Activated CD8-positive, alpha-beta memory T cell treated with anti-CD3 and anti-CD28 coated beads, Interleukin-2, amount 50 U/mL, for 24 hours (primary cell): ENCODE results near the gene SPECC1L.

Experiments used
- DNase-seq: peaks from one replicate; pipeline ENCODE4 v3.0.0-alpha.2; 2020; ENCODE audit errors: extremely low read depth

SPECC1L gene

GRCh38 chr22:24359452-24360120 is 89.0 kb downstream of the SPECC1L start:
- DNase-seq = no peak

DNA sequence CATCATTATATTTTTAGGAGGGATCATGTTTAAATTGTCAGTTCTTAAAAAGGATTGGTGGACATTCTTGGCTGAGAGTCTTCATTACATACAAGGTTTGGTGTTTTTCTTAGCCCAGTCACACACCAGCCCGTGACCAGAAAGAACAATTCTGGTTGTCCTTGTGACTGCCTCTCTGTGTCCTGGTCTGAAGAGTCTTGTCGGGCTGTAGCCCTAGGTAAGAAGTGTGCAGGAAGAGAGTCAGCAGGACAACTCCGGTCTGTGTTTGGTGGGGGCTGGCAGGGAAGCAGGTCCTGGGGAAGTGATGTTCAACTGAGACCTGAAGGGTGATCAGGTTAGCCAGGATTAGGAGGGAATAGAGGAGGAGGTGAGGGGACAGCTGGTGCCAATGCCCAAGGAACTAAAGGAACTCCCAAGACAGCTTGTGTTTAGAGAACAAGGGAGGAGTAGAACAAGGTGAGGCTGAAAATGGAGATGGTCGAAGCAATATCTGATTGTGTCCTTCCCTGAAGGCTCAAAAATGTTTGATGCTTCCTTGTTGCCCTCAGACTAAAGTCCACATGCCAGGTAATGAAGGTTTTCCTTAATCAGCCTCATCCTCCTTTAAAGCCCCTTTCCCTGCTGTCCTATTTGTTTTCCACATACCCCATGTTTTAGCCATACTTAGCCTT is 91.5 kb downstream of the SPECC1L start:
- no peak for DNase-seq

GRCh38 chr22:24363243-24363642 is 92.6 kb downstream of the SPECC1L start:
- DNase-seq = no peak

DNA sequence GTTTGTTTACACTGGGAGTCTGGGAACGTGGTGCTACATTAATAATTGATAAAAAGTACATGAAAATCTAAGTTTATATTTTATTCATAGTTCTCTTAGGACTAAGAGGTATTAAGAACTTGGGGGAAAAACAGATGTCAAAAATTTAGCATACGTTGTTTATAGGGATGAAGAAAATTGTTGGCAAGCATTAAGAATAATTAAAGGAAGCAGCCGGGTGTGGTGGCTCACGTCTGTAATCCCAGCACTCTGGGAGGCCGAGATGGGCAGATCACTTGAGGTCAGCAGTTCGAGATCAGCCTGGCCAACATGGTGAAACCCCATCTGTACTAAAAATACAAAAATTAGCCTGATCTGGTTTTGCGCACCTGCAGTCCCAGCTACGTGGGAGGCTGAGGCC is 96.1 kb downstream of the SPECC1L start:
- no peak for DNase-seq

DNA sequence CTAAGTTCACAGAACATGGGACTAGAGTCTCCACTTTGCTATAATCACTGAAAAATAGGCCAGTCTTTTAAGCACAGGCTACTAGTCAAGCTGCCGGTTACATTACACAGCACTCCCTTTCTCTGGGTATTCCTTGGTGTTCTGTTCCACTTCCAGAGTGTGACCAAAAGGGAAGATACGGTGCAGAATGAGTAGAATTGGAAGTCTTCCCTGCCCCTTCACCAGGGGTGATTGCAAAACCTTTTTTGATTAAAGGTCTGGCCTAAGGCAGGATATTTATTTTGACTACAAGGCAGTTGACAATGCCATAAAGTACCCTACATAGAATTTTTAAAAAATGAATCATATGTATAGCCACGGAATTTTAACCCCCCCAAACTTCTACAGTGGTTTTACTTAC is 97.2 kb downstream of the SPECC1L start:
- no peak for DNase-seq

- no peak for DNase-seq
Measured at GRCh38 chr22:24370401-24370800, 99.8 kb downstream of the SPECC1L start.

DNA sequence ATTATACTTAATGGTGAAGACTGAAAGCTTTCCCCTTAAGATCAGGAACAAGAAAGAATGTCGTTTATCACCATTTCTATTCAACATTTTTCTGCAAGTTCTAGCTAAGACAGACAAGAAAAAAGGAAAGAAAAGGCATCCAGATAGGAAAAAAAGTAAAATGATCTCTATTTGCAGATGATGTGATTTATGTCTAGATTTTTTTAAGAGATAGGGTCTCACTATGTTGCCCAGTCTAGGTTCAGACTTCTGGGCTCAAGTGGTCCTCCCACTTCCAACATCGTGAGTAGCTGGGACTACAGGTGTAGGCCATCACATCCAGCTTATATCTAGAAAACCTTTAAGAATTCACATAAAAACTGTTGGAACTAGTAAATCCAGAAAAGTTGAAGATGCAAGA is 105.4 kb downstream of the SPECC1L start:
- DNase-seq = no peak

DNA sequence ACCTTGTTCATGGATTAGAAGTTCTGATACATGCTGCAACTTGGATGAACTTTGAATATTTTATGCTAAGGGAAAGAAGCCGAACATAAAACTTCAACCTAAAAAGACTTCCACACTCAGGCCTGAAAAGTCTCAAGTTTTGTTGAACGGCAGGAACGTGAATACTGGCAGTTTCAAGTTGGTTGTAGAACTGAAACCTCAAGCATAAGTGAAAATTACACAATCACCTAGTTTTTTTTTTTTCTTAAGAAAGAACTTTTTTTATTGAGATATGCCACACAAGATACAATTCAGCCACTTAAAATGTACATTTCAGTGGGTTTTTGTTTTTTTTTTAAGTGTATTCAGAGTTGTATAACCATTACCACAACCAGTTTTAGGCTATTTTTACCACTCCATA is 106.0 kb downstream of the SPECC1L start:
- DNase-seq = no peak

GRCh38 chr22:24379536-24379935 is 108.9 kb downstream of the SPECC1L start:
- DNase-seq = no peak

DNA sequence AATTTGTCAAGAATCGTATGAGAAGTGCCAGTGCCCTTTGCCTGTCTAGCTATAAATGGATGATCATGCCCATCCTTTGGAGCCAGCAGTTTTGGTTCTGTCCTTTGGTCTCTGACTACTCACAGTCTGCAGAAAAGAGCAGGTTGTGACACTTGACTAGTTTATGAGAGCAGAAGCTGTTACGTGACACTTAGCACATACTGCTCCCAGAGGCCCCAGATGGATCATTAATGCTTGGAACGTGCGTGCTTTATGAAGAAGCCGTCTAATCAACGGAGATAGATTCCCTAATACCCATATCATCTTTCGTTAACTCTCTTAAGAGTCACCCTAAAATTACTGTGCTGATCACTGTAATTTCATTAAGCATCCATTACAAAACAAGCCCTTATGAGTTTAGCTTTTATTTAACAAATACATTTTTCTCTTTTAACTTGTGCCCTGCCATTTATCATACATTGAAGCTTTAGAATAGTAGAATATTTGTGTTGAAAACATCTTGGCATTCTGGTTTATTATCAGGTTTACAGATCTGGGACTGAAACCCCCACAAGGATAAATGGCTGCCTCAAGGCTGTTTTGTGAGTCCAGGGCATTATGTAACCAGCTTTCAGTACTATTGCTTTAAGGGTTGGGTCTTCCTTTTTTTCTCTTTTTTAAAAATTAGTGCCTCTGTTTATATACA is 109.7 kb downstream of the SPECC1L start:
- no peak for DNase-seq

DNA sequence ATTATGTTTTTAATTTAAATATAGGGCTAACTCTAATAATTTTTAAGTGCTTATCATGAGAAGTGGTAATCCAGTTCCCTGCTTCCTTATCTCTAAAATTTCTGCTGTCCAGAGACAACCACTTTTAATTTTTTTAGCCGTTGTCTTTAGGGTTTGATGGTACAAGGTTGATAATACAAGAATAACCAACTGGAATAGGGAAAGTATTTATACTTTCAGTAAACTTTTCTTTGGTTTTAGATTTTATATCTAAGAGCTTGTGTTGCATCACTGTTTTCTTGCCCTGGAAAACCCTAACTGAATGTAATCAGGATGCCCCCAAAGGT is 110.2 kb downstream of the SPECC1L start:
- DNase-seq = no peak

GRCh38 chr22:24383061-24383460 is 112.4 kb downstream of the SPECC1L start:
- DNase-seq = no peak

DNA sequence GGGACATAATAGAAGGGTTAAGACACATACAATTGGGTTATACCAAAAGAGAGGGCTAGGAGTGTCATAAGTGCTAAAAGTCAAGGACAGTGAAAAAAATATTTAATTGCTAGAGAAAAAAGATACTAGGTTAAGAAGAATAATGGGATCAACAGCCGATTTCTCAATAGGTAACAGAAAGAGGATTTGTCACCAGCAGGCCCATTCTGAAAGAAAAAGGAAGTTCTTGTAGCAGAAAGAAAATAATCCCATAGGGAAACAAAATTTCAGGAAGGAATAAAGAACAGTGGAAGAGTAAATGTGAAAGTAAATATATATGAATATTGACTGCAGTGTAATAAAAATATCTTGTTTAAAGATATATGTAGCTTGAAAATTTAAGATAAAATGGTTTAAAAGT is 113.5 kb downstream of the SPECC1L start:
- no peak for DNase-seq

- no peak for DNase-seq
Measured at GRCh38 chr22:24386937-24387471, 116.4 kb downstream of the SPECC1L start.

- no peak for DNase-seq
Measured at GRCh38 chr22:24389680-24390079, 119.0 kb downstream of the SPECC1L start.

GRCh38 chr22:24390156-24390555 is 119.5 kb downstream of the SPECC1L start:
- no peak for DNase-seq

DNA sequence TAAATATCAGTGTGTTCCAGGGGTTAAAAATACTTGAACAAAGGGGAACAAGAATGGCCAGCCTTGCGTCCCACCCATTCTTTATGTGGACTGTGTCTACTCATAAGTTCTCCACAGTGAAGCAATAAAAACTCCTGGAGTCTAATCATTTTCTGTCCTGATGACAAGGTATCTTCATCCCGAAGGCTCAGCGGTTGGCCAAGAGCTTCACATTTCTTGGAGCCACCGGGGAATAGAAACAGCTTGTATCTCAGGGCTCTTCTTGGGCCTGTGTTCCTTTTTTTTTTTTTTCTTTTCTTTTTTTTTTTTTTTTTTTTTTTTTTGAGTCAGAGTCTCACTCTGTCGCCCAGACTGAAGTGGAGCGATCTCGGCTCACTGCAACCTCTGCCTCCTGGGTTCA is 119.9 kb downstream of the SPECC1L start:
- no peak for DNase-seq

DNA sequence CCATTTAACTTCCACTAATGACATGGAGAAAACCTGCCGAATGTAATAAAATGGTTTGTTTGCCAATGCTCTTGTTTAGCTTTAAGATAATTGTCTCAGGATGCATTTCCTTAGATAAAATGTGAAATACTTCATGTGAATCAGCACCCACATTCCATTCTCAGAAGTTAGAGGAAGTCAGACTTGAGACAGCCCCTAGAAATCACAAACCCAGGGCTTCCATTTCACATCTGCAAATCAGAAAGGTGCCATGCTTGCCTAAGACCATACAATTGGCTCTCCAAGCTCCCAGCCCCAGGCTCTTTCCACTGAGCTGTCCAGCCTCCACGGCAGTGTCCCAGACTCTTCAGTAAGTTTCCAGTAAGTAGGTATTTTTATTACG is 121.2 kb downstream of the SPECC1L start:
- no peak for DNase-seq

- no peak for DNase-seq
Measured at GRCh38 chr22:24392218-24392931, 121.7 kb downstream of the SPECC1L start.

DNA sequence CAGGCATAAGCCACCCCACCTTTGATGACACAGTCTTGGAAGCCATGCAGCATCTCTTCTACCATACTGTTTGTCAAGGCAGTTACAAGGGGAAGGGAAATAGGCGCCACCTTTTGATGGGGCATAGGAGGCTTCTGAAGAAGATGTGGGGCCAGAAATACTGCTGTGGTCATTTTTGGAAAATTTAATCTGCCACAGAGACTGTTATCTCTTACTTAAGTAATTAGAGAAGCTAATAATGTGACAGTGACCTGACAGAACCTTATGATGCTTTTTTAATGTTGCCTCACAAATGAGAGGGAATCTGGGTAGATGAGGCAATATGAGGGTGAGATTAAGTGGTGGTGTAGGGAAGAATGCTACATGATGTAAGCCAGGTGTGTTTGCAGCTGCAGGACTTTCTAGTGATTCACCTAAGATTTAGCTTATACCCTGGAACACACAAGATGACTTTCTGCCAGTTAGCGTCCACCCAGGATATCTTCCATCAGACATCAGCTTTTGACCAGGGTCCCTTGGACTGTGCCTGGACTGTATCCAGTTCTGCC is 122.5 kb downstream of the SPECC1L start:
- DNase-seq = no peak

- no peak for DNase-seq
Measured at GRCh38 chr22:24393848-24394247, 123.2 kb downstream of the SPECC1L start.

- DNase-seq = no peak
Measured at GRCh38 chr22:24394254-24394653, 123.6 kb downstream of the SPECC1L start.
